ENCODE data around the gene PDCD1LG2. TPM values are rescaled to one million over a fixed set of nuclear protein-coding genes. Genes with fewer than 3 reads are reported as not detected.

Gene PDCD1LG2
- polyA plus RNA-seq, 1 of the 3 experiments (the other 2 are of a cell fraction): 11.1 TPM

- Histone ChIP-seq H3K9me3 (no peaks in the 10 kb centered on the region), H3K4me1 (ENCODE audit: control insufficient read depth in 1 of 2, insufficient read depth in 2 of 2, low read depth in 1 of 2, low read length in 1 of 2) (no peaks in the 10 kb centered on the region; a peak in 2 of 4 replicates), H3K4me2 (no peak overlapping the region), H3K79me2 (ENCODE audit: insufficient read depth) (no peaks in the 10 kb centered on the region; the same call in 1 of the 2 replicates), H3K9ac (no peak overlapping the region), H3K4me3 (ENCODE audit: low read depth in 2 of 2, low read length in 1 of 2) (no peak overlapping the region), H3F3A (replicated peaks; ENCODE audit: insufficient read depth) (peaks cover 44% of the 10 kb centered on the region), H4K20me1 (ENCODE audit: insufficient read depth) (no peaks in the 10 kb centered on the region), H3K27me3 (ENCODE audit: insufficient read depth) (no peaks in the 10 kb centered on the region), H3K9me2 (no peaks in the 10 kb centered on the region), H2AFZ (ENCODE audit: low read depth) (no peak overlapping the region), H3K27ac (ENCODE audit: low read depth in 2 of 2, low read length in 1 of 2) (0 out of 4 replicates have a peak overlapping the region, but pooled peaks of 1 of the 2 experiments have one; percentile 16), H3K36me3 (replicated peaks in 1 of 2; ENCODE audit: control insufficient read depth in 1 of 2, insufficient read depth in 2 of 2, low read length in 1 of 2) (peaks cover 23 to 51% of the 10 kb centered on the region in 2 experiments)
- no peak for DNase-seq
- ChIA-PET POLR2A (no interaction called here), CTCF (interaction anchor here (1.1 to 1.7 kb wide), 4 partner anchors 9 to 121 kb away, joined by 3 to 5 read pairs (median 4); partner anchors contain the start of gene CD274)
- WGBS (ENCODE audit: low lambda C conversion rate): 74% methylated on average over 5 of the region's 5 CpGs
- TF ChIP-seq MXI1 (IDR thresholded peaks at IDR 0.05; ENCODE audit: low read depth, low read length) (no peak), CTCF (IDR thresholded peaks at IDR 0.05) (no peak), GATA2 (CRISPR knock-in tag; IDR thresholded peaks at IDR 0.05) (no peak), EZH2phosphoT487 (IDR thresholded peaks at IDR 0.05; ENCODE audit: borderline replicate concordance, low read depth) (no peak), RFX5 (IDR thresholded peaks at IDR 0.05; ENCODE audit: low read length) (no peak), NRF1 (IDR thresholded peaks at IDR 0.05; ENCODE audit: low read depth, low read length) (no peak), FOXM1 (IDR thresholded peaks at IDR 0.05; ENCODE audit: low read depth) (no peak), ELF1 (IDR thresholded peaks at IDR 0.05) (no peak), RXRA (IDR thresholded peaks at IDR 0.05; ENCODE audit: borderline replicate concordance, low read depth) (no peak), POLR2AphosphoS5 (IDR thresholded peaks at IDR 0.05; ENCODE audit: low read depth, low read length) (no peak), RCOR1 (IDR thresholded peaks at IDR 0.05; ENCODE audit: low read length) (no peak), EP300 (IDR thresholded peaks at IDR 0.05; ENCODE audit: borderline replicate concordance in 1 of 2, low read depth in 1 of 2, low read length in 1 of 2) (no peak)
- TF ChIP-seq, protein P1, sequence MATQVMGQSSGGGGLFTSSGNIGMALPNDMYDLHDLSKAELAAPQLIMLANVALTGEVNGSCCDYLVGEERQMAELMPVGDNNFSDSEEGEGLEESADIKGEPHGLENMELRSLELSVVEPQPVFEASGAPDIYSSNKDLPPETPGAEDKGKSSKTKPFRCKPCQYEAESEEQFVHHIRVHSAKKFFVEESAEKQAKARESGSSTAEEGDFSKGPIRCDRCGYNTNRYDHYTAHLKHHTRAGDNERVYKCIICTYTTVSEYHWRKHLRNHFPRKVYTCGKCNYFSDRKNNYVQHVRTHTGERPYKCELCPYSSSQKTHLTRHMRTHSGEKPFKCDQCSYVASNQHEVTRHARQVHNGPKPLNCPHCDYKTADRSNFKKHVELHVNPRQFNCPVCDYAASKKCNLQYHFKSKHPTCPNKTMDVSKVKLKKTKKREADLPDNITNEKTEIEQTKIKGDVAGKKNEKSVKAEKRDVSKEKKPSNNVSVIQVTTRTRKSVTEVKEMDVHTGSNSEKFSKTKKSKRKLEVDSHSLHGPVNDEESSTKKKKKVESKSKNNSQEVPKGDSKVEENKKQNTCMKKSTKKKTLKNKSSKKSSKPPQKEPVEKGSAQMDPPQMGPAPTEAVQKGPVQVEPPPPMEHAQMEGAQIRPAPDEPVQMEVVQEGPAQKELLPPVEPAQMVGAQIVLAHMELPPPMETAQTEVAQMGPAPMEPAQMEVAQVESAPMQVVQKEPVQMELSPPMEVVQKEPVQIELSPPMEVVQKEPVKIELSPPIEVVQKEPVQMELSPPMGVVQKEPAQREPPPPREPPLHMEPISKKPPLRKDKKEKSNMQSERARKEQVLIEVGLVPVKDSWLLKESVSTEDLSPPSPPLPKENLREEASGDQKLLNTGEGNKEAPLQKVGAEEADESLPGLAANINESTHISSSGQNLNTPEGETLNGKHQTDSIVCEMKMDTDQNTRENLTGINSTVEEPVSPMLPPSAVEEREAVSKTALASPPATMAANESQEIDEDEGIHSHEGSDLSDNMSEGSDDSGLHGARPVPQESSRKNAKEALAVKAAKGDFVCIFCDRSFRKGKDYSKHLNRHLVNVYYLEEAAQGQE (IDR thresholded peaks at IDR 0.05; ENCODE audit: low read depth, low read length): no peak
These were observed 41.5 kb upstream of the PDCD1LG2 start for GRCh38 chr9:5468850-5469249.

Data from SK-N-SH (cell line).